Heart right ventricle (tissue), 16 donors: ENCODE data around the gene SRC. TPM values are rescaled to one million over a fixed set of nuclear protein-coding genes. Genes with fewer than 3 reads are reported as not detected.

ENCODE experiments used
- ATAC-seq, 8 donors: fragments of 200-7000 bp; cut with Tn5 transposase; one replicate each; pipeline ENCODE4 v1.9.1; 2020; ENCODE audit warnings: mild to moderate bottlenecking in 8 of 8, moderate library complexity in 8 of 8, moderate number of reproducible peaks in 1 of 8
- DNase-seq, 2 donors: peaks; one replicate each; pipeline ENCODE4 v3.0.0-alpha.2; 2020
- H3K27ac ChIP-seq, 10 donors: fragments of 200-600 bp; sonication (generic) in 2 of 10; one replicate each; pipeline versions ENCODE4 v1.5.0 to v1.8.0; 2020 to 2022; ENCODE audit warnings: mild to moderate bottlenecking in 3 of 10
- H3K27me3 ChIP-seq, 7 donors: fragments of 200-600 bp; one replicate each; pipeline ENCODE4 v1.8.0; 2021 to 2022; ENCODE audit warnings: mild to moderate bottlenecking in 2 of 7
- H3K36me3 ChIP-seq, 9 donors: fragments of 200-600 bp; sonication (generic) in 1 of 9; one replicate each; pipeline versions ENCODE4 v1.5.0 to v1.8.0; 2020 to 2022; ENCODE audit warnings: mild to moderate bottlenecking in 2 of 9
- H3K4me1 ChIP-seq, 9 donors: fragments of 200-600 bp; sonication (generic) in 1 of 9; one replicate each; pipeline versions ENCODE4 v1.5.0 to v1.8.0; 2020 to 2022; ENCODE audit warnings: mild to moderate bottlenecking in 4 of 9
- H3K4me3 ChIP-seq, 10 donors: fragments of 200-600 bp; sonication (generic) in 2 of 10; one replicate each; pipeline versions ENCODE4 v1.5.0 to v1.8.0; 2020 to 2022; ENCODE audit warnings: mild to moderate bottlenecking in 7 of 10, moderate library complexity in 2 of 10
- H3K9me3 ChIP-seq, 11 donors: fragments of 200-600 bp in 10 of 11; sonication (generic) in 2 of 11; one replicate each; pipeline versions ENCODE4 v1.5.0 to v1.8.0; 2013 to 2022; ENCODE audit warnings: mild to moderate bottlenecking in 2 of 11, control low read depth in 1 of 11, moderate library complexity in 1 of 11
- CTCF ChIP-seq, 9 donors: fragments of 200-600 bp; sonication (generic) in 2 of 9; IDR thresholded peaks; one replicate each; pipeline versions ENCODE4 v1.5.0 to v1.8.0; 2021 to 2022; ENCODE audit warnings: antibody characterized with exemption in 9 of 9, mild to moderate bottlenecking in 5 of 9, moderate library complexity in 1 of 9
- WGBS, 2 donors: extraction: QIAGEN DNeasy Blood & Tissue Kit; methylation state at CpG; one replicate each; pipeline ENCODE4 v1.1.7; 2013; ENCODE audit warnings: inconsistent platforms in 1 of 2; 5-methylcytosine and 5-hydroxymethylcytosine counted together
- intact Hi-C, 10 donors: fragments of 100-400 bp; cut with DNase I; formaldehyde crosslinking; loops; one replicate each; pipeline versions ENCODE4 v1.11.1 to v1.14.2; 2022
- polyA plus RNA-seq, 2 donors: library from polyadenylated mRNA; stranded (reverse); fragments of 200-250 nt; gene quantifications; one replicate each; pipeline ENCODE4 v1.2.3, GENCODE V29; 2013
- total RNA-seq, 10 donors: library from RNA; stranded (reverse); fragmentation: NEBNext Ultra II Directional in 3 of 10; extraction: Animal tissue kit (Norgen Biotek cat#: 25700) in 3 of 10; gene quantifications; one replicate each; pipeline versions ENCODE4 v1.2.1 to v1.2.4, GENCODE V29; 2021 to 2023
- donor health status: Arrhythmogenic right ventricular cardiomyopathy.
- donor health status: ischemic (EF 13 %, LVEDD 7.1; RV severe dilation, severe dysfunction).
- donor health status: healthy with polysubstance abuse.
- donor health status: DM: no; HTN: yes; CAD: no.
- donor health status: DM: no; HTN: no; CAD: no.
- donor health status: ischemic (EF 25% LVEDD 6.9; RV normal size, moderate dysfunction).
- donor health status: ischemic (EF 25% LVEDD 5.7; RV mildly dilated, moderate dysfunction).
- donor health status: healthy.
- donor health status: DM: yes; HTN: yes; CAD: no.
- donor health status: Ischemic cardiomyopathy.
- donor health status: ischemic (EF 35%, LVEDD 5.7; RV mildly dilated, moderate dysfunction).
- donor health status: nonischemic (EF 11% LVEDD 7.7; RV severe dilation, severe dysfunction).
- donor health status: DM: yes; HTN: yes; CAD: no.
- donor health status: PGD.
- donor health status: ischemic (EF 29% LVEDD 5.4; RV normal size, mild dysfunction).
- donor health status: nonischemic (EF 23%, LVEDD 6.1; RV moderate dilation, normal function).

SRC gene
- total and polyA plus RNA-seq, 12 donors = 1.9 to 10.8 (median 4.2) TPM

DNA sequence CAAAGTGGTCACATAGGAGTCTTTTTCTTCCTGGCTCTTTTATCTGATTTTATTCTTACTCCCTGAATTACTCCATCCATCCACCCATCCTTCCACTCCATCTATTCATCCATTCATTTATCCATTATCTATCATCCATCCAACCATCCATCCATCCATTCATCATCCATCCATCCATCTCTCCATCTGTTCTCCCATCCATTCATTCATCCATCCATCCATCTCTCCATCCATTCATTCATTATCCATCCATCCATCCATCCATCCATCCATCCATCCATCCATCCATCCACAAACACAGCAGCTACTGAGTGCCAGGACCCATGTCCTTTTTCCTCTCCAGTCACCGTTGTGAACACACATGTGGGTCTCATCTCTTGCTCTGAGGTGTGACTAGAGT, 96.6 kb downstream of the SRC start:
- Histone ChIP-seq H3K36me3 (no peaks in the 10 kb centered on the region), H3K4me1 (no peaks in the 10 kb centered on the region), H3K4me3 (no peak overlapping the region), H3K27me3 (peaks cover 0 to 7% (median 5%) of the 10 kb centered on the region in 7 donors), H3K27ac (no peak overlapping the region), H3K9me3 (no peaks in the 10 kb centered on the region)
- DNase-seq = no peak
- 82 to 98% methylated on average over 1 of the region's 1 CpG for WGBS, 2 donors
- no peak for TF ChIP-seq CTCF (IDR thresholded peaks at IDR 0.05)
- ATAC-seq = no peak
- intact Hi-C loops = no loop called here

DNA sequence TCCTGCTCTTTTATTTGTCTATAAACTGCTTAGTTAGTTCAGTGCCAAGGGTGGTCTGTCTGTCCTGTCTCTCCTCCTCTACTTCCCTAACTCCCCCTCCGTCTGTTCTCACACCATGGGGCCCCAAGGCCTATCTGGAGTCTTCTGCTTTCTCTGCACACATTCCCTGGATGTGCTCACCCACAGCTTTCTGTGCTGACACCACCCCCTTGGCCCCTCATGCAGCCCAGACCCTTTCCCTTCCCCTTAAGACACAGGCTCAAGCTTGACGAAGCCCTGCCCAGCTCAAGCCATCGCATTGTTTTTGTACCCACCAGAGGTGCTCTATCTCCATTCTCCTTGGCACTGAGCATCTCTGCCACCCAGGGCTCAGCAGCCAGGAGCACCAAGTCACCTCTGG, 97.0 kb downstream of the SRC start:
- intact Hi-C loops = no loop called here
- 65 to 76% methylated on average over 3 of the region's 3 CpGs for WGBS, 2 donors
- no peak for ATAC-seq

DNA sequence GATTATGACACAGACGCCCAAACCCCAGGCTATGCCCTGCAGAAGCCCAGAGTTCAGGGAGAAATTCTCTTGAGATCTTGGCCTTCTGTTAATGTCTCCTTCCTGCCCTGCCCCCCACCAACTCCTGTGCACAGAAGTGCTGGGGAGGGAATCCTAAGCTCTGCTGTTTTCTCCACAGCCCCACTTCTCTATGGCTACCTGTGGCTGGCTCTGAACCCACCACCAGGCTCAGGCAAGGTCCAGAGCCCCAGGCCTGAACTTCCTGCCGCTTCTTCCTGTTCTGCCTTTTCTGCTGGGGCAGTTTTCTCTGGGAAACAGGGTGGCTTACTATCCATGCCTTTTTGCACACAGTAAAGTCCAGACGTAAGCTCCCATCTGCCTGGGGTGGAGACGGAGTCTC, 97.7 kb downstream of the SRC start:
- H3K36me3 ChIP-seq = no peaks in the 10 kb centered on the region
- H3K27ac ChIP-seq = no peak overlapping the region
- WGBS, 2 donors = 69 to 81% methylated on average over 4 of the region's 4 CpGs
- no peak for ATAC-seq
- H3K4me3 ChIP-seq = no peak overlapping the region
- no peaks in the 10 kb centered on the region for H3K4me1 ChIP-seq
- peaks cover 0 to 7% (median 5%) of the 10 kb centered on the region in 7 donors for H3K27me3 ChIP-seq
- no peak for TF ChIP-seq CTCF (IDR thresholded peaks at IDR 0.05)
- DNase-seq = no peak
- H3K9me3 ChIP-seq = no peaks in the 10 kb centered on the region
- intact Hi-C loops = no loop called here

More for the DNA sequence above, 97.0 kb downstream of the SRC start:
- Histone ChIP-seq H3K27me3 (peaks cover 0 to 7% (median 5%) of the 10 kb centered on the region in 7 donors), H3K9me3 (no peaks in the 10 kb centered on the region), H3K4me3 (no peak overlapping the region), H3K4me1 (no peaks in the 10 kb centered on the region), H3K36me3 (no peaks in the 10 kb centered on the region), H3K27ac (no peak overlapping the region)
- TF ChIP-seq CTCF (IDR thresholded peaks at IDR 0.05) = no peak
- no peak for DNase-seq

GRCh38 chr20:37445041-37445440, 99.1 kb downstream of the SRC start:
- ATAC-seq = no peak
- Histone ChIP-seq H3K4me3 (no peak overlapping the region), H3K9me3 (no peaks in the 10 kb centered on the region), H3K4me1 (no peaks in the 10 kb centered on the region), H3K27me3 (peaks cover 0 to 4% (median 0%) of the 10 kb centered on the region in 7 donors), H3K36me3 (no peaks in the 10 kb centered on the region), H3K27ac (no peak overlapping the region)
- DNase-seq = no peak
- intact Hi-C loops = no loop called here
- 76 to 78% methylated on average over 6 of the region's 6 CpGs for WGBS, 2 donors
- no peak for TF ChIP-seq CTCF (IDR thresholded peaks at IDR 0.05)
